Hepatocyte (in vitro differentiated cells): ENCODE measurements around the gene RCOR3.

Source experiments
- CTCF ChIP-seq: fragments of 200-600 bp; sonication (generic); IDR thresholded peaks from 2 replicates; pipeline ENCODE4 v1.5.1; 2016; ENCODE audit warnings: antibody characterized with exemption, mild to moderate bottlenecking; ENCODE audit not compliant: poor library complexity
- EZH2 ChIP-seq: fragments of 200-600 bp; sonication (generic); IDR thresholded peaks from 2 replicates; pipeline ENCODE4 v1.6.1; 2016; ENCODE audit warnings: antibody characterized with exemption, mild to moderate bottlenecking, borderline replicate concordance
- EZH2phosphoT487 ChIP-seq: fragments of 200-600 bp; sonication (generic); IDR thresholded peaks from one replicate; pipeline ENCODE4 v1.6.1; 2018; ENCODE audit warnings: antibody characterized with exemption, mild to moderate bottlenecking, low read depth, moderate library complexity; ENCODE audit not compliant: unreplicated experiment, severe bottlenecking

GRCh38 chr1:211281320-211282022 is 22.3 kb downstream of the RCOR3 start:
- no peak for TF ChIP-seq CTCF
- TF ChIP-seq EZH2: no peak
- TF ChIP-seq EZH2phosphoT487: no peak
